HG02759 (cell line): ENCODE measurements around the gene CHN2.

ENCODE experiments used
- ATAC-seq: cut with Tn5 transposase; IDR thresholded peaks from one replicate; pipeline ENCODE4 v1.9.1; 2021; ENCODE audit warnings: mild to moderate bottlenecking, moderate library complexity; ENCODE audit not compliant: unreplicated experiment

CHN2 gene

DNA sequence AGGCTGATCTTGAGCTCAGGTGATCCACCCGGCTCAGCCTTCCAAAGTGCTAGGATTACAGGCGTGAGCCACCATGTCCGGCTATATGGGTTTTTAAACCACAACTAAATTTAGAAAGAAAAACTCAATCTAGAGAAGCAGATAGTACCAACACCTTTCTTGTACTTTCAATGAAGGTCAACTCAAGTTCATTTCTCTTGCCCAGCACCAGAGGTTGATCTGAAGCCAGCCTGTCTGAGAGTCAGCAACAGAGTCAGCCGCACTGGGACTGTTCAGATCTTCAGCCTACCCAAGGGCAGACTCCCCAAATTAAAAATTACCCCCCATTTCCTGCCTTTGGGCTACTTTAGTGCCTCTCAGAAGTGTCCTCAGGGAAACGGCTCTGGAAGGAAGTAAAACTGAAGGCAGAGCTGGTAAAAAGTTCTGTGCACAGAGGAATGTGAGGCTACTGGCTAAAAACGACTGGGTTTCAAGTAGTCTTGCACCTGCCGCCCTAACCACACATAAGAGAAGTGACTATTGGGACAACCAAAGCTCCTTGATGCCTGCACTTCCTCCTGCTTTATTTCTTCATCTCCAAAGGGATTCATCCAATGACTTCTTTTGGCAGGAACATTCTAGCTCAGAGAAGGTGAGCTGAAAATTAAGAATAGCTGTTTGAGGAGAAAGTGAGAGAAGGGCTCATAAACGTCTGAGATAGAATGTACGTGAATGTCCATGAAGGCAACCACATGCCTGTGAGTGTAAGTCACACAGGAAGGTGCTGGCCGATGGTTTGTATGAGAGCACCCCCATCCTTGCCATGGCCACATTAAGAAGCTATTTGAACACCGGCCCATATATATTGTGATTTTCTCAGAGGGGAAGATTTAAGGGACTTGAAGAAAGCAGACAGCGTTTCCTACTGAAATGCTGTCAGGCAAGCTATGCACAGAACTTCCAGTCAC lies 226.7 kb downstream of the CHN2 start:
- no peak for ATAC-seq

DNA sequence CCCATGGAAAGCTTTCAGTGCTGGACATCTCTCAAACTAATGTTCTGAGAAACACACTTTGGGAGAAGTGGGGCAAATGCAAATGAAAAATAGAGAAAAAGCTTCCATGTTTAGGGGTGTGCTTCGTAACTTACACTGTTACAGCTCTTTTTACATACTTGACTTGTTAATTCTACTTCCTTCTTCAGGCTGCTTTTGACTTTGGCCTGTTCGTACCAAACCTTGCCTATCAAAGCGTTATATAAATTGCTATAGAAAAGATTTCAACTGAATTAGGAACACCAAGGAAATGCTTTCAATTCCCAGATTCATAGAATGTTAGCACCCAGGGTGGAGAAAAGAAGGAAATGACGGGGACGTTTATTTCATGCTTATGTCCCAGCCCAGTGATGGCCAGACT lies 228.3 kb downstream of the CHN2 start:
- ATAC-seq, result no peak

DNA sequence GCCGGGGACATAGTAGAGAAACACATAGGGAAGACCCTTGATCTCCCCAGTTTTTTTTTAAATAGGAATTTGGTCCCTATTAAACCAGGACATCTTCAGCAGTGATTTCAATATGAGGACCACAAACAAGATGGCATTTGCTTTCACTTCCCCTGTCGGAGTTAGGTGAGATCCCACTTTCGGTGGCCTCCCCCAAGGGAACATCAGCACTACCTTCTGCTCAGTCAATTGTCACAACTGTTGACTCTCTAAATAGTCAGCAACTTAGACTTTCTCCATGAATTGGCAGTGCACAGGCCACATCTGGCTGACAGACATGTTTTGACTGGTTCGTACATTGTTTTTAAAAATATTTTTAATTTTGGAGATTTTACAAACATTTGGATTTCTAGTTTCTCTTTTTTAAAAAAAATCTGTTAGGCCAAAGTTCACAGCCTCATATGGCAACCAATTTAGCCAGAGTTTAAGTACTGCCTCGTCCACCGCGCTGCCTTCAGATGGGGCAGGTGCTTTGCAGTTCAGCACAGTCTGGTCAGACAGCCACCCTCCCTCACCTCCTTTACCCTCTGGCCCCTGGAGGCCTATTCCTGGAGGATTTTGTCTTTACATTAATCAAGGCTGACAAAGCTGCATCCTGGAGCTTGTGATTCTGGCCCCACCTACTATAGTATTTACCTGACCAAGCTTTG lies 229.9 kb downstream of the CHN2 start:
- ATAC-seq, result no peak

DNA sequence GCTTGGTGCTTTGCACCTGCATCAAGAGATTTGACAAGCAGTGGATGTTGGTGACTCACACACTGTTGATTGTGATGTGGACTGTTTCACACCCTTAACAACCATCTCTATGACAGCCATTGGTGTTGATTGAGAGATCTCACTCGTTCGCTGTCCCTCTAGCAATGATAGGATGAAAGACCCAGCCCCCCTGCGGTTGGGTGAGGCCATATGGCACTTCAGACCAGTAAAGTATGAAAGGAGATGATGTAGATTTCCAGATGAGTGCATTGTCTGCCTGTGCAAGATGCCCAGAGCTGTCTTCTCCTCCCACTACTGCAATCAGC lies 230.4 kb downstream of the CHN2 start:
- ATAC-seq, result no peak

DNA sequence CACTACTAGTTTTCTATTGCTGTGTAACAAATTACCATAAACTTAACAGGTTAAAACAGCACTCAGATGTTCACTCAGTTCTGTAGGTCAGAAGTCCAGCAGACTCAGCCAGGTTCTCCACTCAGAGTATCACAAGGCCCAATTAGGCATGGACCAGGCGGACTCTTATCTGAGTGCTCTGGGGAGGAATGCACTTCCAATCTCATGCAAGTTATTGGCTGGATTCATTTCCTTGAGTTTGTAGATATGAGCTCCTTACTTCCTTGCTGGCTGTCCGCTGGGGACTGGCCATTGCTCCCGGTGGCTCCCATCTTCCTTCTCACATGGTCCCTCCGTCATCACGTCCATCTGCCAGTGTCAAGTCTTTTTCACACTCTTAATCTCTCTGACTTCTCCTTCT lies 232.0 kb downstream of the CHN2 start:
- no peak for ATAC-seq

DNA sequence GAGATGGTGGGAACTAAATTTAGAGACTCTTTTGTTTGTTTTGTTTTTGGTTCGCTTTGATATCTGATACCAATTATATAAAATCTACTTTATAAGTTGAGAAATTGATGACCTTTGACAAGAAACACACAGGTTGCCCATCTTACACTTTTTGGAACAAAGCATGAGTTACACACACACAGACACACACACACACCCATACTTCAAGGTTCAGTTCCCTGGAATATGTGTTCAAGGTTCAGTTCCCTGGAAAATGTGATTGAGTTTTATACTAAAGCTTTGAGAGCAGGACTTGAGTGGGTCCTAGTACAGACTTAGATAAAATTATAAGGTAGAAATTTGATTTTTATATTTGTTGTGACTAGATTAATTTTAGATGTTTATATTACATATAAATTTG lies 234.8 kb downstream of the CHN2 start:
- ATAC-seq, result no peak

DNA sequence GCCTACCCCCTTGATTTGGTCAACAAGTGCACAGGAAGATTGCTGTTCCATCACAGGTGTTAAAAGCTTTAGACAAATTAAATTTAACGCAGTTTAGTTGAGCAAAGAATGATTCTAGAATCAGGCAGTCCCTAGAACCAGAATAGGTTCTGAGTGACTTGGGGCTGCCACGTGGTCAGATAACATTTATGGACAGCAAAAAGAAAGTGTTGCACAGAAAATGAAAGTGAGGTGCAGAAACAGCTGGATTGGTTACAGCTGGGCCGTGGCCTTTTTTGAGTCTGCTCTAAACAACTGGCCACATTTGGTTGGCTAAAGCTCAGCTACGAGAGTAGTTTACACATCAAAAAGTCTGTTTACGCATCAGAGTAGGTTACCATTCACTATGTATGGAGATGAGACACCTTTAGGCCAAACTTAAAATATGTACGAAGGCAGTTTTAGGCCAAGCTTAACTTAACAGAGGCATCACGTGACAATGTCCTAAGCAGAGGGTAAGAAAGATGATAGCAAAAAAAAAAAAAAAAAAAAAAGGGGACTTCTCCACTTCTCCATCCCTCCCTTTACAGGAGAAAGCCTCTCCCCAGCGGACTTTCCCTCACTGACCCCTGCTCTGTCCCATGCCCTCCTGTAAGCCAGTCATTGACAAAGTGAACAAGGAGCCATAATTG lies 235.8 kb downstream of the CHN2 start:
- no peak for ATAC-seq

DNA sequence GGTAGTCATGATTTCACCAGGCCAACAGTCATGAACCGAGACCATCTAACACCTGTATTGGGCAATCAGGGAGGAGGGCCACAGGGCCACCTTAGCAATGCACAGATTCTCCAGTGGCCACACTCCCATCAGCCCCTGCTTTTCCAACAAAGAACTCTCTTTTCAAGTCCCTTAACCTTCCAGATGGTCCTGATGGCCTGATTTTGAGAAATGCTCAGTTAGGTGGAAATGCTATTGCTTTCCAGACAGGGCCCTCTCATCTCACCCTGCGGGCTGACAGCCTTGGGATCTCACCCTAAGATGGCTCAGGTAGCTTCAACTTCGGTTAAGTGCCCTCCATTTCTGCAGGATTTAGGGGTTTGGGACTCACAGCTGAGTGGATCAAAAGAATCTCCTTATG lies 237.1 kb downstream of the CHN2 start:
- ATAC-seq, result no peak

DNA sequence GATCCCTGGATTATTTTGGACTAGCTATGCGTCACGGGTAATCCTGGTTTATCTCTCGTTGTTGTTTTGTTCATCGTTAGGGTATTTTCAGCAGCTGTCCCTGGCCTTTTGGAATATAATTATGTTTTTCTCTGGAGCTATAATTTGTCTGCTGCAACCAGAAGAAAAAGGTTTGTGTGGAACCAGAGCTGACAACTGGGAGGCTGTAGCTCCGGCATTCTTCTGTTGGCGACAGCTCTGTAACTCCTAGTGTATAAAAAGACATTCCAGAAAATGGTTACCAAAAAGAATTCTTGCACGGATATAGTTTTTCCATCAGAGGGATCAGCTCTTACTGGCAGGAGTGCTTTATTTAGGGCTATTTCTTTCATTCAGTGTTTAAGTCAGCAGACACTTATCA lies 238.1 kb downstream of the CHN2 start:
- ATAC-seq, result no peak

DNA sequence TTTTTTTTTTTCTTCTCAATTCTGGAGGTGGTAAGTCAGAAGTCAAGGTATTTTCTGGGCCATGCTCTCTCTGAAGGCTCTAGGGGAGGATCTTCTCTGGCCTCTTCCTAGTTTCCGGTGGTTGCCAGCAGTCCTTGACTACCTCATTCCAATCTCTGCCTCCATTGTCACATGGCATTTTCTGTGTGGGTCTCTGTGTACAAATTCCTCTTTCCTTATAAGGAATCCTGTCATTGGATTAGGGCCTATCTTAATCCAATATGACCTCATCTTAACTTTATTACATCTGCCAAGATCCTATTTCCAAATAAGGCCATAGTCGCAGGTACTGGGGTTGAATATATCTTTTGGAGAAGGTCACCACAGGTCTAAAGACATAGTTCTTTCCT lies 239.8 kb downstream of the CHN2 start:
- no peak for ATAC-seq

DNA sequence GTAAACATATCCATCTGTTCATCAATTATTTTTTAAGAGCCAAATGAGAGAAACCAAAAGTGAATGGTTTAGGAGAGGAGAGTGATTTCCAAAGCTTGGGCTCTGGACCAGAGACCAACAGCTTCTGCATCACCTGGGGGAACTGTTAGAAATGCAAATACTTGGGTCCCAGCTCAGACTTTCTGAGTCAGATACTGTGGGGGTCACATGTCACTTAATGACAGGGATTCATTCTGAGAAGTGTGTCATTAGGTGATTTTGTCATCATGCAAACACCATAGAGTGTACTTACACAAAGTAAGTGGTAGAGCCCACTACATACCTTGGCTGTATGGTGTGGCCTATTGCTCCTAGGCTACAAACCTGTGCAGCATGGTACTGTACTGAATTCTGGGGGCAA lies 240.6 kb downstream of the CHN2 start:
- no peak for ATAC-seq

DNA sequence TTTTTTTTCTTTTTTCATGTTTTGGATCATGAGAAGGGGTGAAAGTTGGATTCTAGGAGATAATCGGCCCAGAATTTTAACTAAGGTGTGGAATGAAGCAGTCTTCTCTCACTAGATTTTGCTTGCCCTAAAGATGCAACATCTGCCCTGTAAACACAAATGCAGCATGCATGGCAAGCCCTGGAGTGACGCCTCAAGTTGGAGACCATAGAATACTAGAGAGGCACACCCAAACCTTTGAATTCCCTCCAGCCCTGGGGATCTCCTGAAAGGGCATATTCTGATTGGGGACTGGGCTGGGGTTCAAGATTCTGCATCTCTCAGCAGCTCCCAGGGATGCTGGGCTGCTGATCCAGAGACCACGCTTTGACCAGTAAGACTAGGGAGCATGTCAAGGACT lies 241.3 kb downstream of the CHN2 start:
- no peak for ATAC-seq

DNA sequence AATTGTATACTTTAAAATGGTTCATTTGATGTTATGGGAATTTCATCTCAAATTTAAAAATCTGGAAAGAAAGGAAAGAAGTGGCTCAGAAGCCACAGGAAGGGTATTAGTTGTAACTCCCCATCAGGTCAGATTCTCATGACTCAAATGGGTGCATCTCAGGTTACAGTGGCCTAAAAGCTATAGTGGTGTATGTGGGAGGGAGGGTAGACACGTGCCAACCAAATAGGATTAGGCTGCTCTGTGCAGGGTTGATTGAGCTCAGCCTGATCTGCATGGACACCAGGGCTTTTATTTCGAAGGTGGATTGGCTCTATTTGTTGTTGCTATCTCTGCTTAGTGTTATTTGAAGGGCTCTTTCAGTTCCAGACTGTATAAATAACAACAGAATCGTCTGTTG lies 247.6 kb downstream of the CHN2 start:
- ATAC-seq, result no peak

DNA sequence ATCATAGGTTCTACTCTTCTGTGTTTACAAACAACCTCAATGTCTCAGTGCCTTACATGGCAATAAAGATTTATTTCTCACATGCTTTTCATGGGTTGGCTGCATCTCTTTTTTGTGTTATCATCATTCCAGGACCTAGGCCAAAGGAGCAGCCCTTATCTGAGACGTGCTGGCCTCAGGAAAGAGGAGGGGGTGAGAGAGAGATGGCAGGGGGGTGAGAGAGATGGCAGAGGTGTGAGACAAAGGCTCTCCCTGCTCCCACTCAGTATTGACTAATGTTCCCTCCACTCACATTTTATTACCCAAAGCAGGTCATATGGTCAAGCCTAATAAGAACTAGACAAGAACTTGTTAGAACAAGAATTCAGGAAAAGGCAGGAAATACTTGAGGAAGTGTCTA lies 249.0 kb downstream of the CHN2 start:
- ATAC-seq, result no peak

DNA sequence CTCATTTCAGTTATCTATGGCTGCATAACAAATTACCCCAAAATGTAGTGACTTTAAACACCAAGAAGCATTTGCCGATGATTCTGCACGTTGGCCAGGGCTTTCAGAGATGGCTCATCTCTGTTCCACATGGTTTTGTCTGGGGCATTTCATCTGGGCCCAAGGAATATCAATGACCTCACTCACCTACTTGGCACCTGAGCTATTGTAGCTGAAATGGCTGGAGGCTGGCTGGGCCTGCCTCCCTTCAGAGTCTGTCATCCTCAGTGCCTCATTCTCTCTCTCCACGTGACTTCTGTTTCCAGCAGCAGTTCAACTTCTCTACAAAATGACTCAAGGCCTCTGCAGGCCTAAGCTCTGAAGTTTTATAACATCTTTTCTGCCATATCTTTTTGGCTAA lies 249.7 kb downstream of the CHN2 start:
- no peak for ATAC-seq

DNA sequence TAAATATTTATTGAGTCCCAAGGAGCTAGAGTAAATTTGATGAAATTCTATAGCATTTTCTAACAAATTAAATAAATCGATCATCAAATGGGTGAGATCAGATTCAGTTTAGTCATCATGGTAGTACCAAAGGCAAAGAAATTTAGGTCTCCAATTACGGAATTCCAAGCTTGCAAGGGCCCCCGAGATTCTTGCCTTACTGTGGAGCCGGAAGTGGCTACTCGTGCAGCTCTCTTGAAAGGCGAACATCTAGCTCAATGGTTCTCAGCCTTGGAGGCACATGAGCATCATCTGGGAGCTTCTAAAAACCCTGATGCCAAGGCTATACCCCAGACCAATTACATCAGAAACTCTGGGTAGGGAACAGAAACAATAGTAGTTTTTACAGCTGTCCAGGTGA lies 251.2 kb downstream of the CHN2 start:
- no peak for ATAC-seq

DNA sequence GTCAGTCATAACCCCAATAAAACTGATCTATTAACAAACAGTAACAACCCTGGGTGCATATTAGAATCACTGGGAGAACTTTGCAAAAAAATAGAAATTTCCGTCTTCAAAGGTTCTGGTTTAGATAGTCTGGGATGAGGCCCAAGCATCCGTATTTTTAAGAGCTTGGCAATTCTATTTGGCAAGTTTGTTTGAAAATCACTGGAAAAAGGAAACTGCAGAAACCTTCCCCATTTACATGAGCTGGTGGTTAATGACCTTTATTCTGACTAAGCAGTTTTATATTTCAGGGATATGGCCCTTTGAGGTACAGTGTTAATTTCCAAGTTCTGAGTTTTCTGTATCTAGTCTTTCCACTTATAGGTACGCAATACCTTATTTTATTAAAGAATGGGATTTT lies 253.3 kb downstream of the CHN2 start:
- ATAC-seq, result no peak

DNA sequence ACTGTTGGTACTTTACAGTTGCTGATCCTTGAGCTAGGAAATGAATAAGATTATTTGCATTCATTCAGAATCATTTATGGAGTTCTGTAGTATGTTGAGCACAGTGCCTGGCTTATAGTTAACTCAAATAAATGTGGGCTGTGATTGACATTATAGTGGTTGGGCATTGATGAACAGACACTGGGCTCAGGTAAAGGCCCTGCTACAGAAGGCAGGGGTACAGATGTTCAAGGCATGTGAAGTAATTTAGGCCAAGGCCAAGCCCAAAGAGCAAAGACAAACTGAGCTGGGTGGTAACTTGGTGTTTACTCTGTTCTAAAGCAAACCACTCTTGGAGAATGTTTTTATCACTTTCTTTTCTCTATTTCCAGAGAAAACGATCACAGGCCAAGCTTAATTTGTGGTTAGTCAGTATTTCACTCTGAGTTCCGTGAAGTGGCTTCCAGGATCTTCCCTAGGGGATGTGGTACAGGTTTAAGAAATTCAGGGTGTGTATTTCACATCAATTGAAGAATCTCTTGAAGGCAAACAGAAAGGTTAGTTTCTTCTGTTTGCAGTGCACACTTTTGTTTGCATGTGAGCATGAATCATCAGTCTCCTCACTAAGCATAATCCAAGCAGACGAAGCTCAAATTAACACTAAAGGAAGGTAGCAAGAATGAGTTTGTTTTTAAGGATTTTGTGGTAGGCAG lies 255.1 kb downstream of the CHN2 start:
- no peak for ATAC-seq

DNA sequence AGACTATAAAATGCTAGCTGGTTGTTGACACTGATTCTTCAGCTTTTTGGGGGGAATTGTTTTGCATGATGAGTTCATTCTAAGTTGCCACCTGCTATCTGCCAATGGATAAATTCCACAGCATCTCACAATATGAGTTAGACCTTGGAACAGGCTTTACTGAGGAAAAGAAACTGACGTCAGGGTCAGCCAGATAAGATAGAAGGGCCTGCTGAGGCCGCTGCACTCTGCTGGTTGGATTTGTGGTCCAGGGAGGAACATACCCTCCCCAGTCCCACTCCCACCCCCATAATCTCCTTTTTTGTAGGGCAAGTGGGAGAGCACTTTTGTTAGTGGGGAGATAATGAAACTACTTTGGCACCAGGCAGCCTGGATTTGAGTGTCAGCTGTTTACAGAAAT lies 258.4 kb downstream of the CHN2 start:
- no peak for ATAC-seq

DNA sequence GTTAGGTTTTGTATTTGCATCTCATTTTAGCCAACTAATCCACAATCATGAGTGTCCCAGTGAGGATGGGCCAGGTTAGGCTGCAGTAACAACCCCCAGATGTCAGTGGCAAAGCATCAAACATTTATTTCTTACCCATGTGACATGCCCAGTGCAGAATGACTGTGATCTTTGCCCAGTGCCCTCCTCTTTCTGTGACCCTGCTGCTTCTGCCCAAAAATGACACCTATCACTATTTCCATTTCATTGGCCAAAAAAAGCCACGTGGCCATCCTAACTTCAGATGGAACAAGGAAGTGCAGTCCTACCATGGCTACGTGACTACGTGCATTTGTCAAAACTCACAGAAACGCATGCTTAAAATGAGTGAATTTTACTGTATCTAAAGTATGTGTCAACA lies 259.9 kb downstream of the CHN2 start:
- no peak for ATAC-seq

DNA sequence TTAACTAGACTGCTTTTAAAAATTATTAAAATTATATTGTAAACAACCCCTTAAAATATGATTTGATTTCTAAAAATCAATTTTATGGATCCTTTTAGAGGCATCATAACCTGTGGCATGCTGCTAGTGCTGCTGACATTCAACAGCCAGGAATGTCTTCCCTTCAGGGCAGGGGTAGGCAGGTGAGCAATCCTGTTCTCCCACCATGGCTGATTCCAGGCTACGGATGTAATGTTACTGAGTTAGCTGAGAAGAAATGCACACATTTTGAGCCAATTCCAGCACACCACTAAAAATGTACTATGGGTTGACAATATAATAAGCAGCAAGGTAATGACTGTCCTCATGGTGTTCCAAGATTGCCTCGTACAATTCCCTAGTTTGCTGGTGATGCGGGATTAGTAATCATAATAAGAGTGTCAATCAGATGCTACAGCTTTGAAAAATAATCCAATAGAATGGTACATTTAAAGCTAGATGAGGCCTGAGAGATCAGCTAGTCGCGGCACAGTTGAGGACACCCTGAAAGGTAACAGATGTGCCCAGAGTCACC lies 260.4 kb downstream of the CHN2 start:
- ATAC-seq, result no peak
